Measurements from ENCODE around the gene STXBP6.

GRCh38 chr14:24802236-24802635 is 247.7 kb downstream of the STXBP6 start:
- TF ChIP-seq CTCF (IDR thresholded peaks at IDR 0.05) (no peak), EZH2 (IDR thresholded peaks at IDR 0.05) (no peak)

Measured in neural progenitor cell (in vitro differentiated cells).